GM21515 (cell line): Measurements from ENCODE around the gene MEA1.

Experiments used
- ATAC-seq: cut with Tn5 transposase; IDR thresholded peaks from one replicate; pipeline ENCODE4 v1.9.1; 2021; ENCODE audit not compliant: unreplicated experiment

Gene MEA1

GRCh38 chr6:42978487-42978838 is 35.3 kb downstream of the MEA1 start:
- no peak for ATAC-seq

- ATAC-seq = no peak
These were observed 38.7 kb downstream of the MEA1 start for GRCh38 chr6:42974919-42975505.

- no peak for ATAC-seq
These were observed 39.8 kb downstream of the MEA1 start for GRCh38 chr6:42973926-42974325.

- no peak for ATAC-seq
These were observed 41.9 kb downstream of the MEA1 start for GRCh38 chr6:42971746-42972327.

- ATAC-seq = no peak
These were observed 42.7 kb downstream of the MEA1 start for GRCh38 chr6:42970871-42971612.

- ATAC-seq = no peak
These were observed 43.8 kb downstream of the MEA1 start for GRCh38 chr6:42969934-42970333.

DNA sequence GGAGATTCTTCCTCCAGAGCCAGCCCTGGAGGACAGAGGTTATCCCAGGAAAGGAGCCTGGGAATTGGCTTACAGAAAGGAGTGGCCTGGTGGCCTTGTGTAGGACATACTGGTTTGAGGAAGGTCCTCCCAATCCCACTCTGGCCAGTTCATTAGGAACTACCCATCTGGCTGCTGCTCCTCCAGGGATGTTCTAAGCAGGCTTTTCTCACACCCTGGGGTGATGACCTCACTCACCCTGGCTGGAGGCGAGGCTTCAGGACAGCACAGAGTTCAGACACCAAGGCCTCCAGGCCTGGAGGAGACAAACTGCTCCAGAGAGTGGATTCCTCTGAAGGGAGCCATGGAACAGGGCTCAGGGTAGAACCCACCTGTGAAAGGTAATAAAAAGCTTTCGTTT is 44.3 kb downstream of the MEA1 start:
- ATAC-seq = no peak

DNA sequence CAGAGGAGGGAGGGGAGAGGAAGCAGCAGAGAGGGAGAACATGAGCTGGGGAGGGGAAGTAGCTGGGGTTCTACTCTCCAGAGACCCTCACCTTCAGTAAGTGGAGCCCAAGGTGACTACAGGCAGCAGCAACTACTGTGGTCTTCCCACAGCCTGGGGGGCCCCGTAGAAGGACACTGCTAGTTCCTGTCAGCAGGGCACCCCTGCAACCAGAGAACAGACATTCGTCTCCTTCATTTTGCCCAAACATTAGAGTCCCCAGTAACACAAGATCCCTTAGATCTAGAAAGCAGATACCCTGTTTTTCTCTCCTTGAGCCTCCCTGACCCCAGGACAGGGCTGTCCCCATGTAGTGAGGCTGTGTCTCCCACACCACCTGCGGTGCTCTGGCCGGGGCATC is 45.0 kb downstream of the MEA1 start:
- ATAC-seq = no peak

- no peak for ATAC-seq
These were observed 45.5 kb downstream of the MEA1 start for GRCh38 chr6:42968126-42968701.

DNA sequence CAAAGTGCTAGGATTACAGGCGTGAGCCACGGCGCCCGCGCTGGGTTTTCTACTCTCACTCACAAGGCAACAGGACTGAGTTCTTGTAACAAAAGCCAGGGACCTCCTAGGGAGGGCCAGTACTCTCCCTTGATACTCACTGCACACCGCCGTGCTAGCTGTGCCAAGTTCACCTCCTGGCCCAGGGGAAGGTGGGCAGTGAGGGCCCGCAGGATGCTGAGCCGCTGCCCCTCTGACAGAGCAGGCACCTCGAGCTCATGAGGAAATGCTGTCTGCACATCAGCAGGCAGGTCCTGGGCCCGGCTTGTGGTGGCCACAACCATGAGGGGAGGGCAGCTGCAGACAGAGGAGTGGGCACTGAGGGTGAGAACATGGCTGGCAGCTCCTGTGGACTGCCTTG is 46.5 kb downstream of the MEA1 start:
- ATAC-seq = no peak

DNA sequence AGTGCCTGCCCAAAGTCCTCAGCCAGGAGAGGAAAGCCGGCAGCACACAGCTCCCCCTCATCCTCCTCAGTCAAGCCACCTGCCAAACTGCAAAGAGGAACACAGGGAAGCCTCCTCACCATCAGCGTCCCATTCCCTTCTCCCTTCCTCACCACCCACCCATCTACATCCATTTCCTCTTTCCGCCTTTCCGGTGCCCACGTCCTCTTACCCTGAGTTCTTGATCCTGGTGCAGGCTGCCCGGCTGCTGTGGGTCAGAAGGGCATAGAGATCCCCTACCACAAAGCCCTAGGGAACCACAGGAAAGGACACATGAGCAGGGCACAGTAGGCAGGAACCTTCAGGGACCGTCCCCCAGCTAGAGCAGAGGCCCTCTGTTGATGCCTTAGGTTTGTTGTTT is 47.2 kb downstream of the MEA1 start:
- no peak for ATAC-seq

- ATAC-seq = no peak
These were observed 49.7 kb downstream of the MEA1 start for GRCh38 chr6:42963855-42964605.

GRCh38 chr6:42963179-42963854 is 50.4 kb downstream of the MEA1 start:
- ATAC-seq = no peak

DNA sequence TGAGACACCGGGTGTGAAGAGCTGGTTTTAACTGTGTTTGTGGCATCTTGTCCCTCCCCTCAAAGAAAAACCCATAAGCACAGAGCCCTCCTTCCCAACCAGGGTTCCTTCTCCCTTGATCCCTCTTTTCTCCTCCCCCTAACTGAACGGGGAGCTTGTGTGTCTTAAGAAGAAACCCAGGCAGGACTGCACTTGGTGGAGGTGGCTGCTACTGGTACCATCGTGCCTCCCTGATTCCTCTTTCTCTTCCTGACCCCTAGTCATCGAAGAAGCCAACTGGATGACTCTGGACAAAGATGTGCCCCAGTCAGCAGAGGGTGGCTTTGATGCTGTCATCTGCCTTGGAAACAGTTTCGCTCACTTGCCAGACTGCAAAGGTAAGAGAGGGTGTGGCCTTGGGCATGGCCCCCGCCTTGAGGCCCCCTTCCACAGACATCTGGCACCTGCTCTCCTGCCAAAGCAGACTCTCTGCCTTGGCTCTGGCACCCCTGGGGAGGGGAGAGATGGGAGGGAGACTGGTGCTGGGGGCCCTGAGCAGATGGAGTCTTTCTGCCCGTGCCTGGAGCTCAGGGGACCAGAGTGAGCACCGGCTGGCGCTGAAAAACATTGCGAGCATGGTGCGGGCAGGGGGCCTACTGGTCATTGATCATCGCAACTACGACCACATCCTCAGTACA is 51.1 kb downstream of the MEA1 start:
- ATAC-seq = no peak

GRCh38 chr6:42962096-42962495 is 51.6 kb downstream of the MEA1 start:
- ATAC-seq = no peak
